NCI-H1694 treated with DMSO at 0.1 percent for 48 hours (cell line): Measurements from ENCODE around the gene TSPEAR.
"Not testable (repeated sequence)": the region's sequence is repeated elsewhere in the genome, so short reads cannot be mapped to it uniquely, and the experiment has no call there.

Experiments
- DNase-seq: peaks from one replicate; lab custom pipeline; 2025; lab: John Stamatoyannopoulos, UW

Gene TSPEAR

DNA sequence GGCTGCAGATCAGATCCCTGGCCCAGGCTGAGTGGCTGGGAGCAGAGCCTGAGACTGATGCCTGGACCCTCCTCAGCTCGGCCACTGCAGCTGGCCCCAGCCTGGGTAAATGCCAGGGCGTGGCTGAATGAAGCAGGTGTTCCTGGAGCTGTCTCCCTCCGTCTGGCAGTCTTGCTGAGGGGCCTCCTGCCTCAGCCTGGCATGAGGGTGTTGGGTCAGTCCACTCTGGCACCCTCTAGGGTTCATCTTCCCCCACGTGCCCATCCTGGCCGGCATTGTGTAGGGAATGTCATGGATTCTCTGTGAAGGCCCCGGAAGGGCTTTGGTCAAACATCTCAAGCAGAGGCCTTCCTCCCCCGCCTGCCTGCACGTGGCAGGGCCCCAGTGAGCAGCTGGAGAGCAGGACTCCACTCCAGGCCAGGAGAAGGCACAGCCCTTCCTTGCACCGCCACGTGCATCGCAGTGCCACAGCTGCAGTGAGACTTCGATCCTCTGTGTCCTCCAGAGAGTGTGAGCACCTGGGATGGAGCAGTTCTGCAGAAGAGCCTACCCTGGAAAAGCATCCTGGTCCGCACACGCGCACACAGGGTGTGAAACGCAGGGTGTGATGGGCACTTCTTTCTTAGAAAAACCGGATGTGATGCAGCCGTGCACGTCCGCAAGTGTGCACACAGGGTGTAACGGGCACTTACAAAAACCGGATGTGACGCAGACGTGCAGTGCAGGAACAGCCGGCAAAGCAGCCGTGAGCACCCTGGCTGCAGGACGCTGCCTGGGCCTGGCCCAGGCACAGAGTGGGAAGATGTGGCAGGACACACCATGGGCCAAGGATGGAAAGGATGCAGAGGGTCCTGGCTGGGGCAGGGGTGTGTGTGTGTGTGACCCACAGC lies 142.5 kb downstream of the TSPEAR start:
- no peak for DNase-seq

DNA sequence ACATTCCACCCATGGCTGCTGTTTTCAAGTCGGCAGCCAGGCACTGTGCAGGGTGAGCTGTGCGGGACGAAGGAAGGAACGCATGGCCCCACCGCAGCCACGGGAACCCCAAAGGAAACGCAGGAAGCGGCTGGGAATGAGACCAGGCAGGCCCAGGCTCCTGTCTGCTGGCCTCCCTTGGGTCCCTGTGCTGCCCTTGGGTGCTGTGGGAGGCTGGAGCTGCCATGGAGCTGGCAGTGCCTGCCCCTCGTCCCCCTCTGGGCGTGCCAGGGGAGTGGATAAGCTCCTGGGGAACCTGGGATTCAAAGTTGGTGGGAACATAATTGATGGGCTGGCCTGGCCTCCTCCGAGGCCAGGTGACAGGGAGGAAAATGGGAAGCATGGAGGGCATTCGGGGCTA lies 143.1 kb downstream of the TSPEAR start:
- DNase-seq, result no peak

DNA sequence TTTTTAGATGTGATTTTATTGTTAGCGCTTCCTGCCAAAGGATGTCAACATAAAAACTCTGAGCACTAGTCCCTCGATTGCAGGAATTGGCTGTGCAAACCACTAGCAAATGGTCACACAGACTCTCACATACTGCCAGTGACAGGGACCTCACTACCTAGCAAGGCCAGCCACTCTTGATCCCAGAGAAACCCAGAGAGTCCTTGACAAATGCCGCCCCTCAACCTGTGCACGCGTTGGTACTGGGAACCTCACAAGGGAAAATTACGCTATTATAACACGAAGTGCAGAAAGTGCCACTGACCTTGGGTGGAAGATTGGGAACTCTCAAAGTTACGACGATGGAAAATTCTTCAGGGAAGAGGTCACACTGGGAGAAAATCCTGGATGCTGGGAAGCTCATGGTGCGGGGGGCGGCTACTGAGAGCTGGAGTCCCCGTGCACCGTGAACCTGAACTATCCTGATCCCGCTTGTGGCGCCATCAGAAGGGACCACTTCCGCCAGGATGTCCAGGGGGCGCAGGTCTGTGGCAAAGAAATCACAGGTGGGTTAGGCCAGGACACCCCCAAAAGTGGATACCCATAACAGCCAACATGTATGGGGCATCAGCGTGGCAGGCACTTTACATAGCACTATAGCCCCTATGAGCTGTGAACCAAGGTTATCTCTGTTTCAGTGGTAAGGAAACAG lies 143.7 kb downstream of the TSPEAR start:
- no peak for DNase-seq

DNA sequence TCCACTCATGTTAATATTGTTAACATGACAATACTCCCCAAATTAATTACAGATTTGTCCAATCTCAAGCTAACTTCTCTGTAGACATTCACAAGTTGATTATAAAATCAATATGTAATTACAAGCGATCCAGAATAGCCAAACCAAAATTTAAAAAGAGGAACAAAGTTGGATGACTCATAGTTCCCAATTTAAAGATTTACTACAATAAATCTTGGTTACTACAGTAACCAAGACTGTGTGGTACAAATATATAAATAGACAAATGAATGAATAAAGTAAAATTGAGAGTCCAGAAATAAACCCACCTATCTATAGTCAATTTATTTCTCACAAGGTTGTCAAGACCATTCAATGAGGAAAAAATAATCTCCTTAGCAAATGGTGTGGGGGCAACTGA lies 145.0 kb downstream of the TSPEAR start:
- no peak for DNase-seq

DNA sequence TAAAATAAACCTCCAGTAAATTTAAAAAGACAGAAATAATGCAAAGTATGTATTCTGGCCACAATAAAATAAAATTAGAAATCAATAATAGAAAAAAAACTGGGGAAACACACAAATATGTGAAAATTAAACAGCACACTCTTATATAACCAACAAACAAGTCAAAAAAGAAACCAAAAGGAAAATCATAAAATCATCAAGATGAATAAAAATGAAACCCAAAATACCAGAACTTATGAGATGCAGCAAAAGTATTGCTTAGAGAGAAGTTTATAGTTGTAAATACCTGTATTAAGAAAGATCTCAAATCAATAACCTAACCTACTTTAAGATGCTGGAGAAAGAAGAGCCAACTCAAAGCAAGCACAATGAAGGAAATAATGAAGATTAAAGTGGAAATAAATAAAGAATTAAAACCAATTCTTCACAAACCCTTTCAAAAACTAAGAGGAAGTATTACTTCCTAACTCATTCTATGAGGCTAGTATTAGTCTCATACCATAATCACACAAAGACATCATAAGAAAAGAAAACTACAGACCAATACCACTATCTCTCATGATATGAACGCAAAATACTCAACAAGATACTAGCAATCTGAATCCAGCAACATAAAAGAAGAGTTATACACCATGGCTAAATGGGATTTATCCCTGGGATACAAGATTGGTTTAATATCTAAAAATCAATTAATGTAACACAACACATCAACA lies 146.3 kb downstream of the TSPEAR start:
- DNase-seq, result no peak

DNA sequence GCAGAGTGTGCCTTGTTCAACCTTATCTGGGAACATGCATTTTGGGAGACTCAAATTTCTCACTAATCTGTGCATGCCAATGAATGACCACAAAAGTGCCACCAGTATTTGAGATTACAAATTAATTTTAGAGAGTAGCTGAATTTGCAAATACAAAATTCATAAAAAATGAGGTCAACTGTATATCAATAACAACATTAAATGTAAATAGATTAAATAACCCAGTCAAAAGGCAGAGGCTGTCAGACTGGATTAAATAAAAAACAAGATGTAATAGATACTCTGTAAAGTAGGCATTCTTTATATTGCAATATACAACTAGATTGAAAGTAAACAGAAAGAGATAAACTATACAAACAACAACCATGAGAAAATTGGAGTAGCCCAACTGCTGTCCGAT lies 147.3 kb downstream of the TSPEAR start:
- no peak for DNase-seq

DNA sequence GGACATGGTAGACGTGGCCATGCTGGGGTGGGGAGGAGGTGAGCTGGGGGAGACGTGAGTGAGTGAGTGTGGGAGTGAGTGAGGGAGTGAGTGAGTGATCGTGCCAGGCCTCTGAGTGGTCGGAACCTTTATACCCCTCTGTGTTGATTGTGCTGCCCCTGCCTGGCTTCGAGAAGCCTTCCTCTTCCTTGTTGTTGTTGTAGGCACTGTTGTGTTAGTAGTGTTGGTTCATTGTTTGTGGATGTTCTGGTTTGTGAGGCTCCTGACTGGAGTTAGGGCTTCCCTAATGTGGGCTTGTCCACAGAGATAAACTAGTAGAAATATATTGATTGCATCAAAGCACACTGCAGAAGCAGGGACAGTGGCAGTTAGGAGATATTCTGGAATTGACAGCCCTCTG lies 152.7 kb downstream of the TSPEAR start, which contains the start of gene KRTAP10-3:
Gene KRTAP10-3 (minus strand): TSS at position 101 of the 400 bp plus-strand sequence. CDS start 80 bp downstream, at position 21.
- no peak for DNase-seq

DNA sequence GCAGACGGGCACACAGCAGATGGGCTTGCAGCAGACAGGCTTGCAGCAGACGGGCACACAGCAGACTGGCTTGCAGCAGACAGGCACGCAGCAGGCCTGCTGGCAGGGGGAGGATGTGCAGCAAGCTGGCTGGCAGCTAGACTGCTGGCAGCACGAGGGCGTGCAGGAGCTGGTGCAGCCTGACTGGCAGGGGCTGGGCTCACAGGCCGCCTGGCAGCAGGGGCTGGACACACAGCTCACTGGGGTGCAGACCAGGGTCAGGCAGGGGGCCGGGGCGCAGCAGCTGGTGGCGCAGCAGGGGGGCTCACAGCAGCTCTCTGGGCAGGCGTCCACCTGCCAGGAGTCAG lies 153.1 kb downstream of the TSPEAR start:
- not testable (repeated sequence) for DNase-seq

DNA sequence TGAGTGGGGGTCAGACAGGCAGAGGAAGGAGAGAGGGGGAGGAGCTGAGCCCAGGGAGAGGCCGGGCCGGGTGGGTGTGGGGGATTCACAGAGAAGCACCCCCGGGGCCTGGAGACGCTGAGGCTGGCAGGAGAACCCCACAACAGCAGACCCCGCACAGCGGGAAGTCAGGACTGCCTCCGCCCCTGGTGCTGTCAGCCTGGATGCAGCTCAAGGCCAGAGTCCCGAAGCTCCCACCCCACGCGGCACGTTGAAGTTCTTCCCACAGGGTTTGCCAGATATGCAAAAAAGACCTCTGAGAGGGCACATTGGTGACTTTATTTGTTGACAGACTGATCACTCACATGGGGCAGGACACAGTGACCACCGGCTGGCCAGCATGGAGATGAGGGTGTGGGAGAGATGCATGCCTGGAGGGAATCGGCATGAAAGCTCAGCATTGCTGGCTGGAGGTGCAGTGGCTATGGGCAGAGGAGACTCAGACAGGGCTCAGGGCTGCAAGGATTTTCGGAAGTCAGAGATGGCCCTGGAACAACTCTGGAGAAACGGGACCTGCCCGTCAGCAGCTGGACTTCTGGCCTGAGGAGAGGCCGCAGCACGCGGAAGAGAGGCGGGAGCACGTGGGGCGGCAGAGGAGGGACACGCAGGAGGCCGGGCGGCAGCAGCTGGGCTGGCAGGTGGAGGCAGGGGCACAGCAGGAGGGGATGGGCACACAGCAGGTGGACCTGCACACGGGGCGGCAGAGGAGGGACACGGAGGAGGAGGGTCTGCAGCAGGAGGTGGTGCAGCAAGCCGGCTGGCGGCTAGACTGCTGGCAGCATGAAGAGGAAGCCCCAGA lies 153.7 kb downstream of the TSPEAR start:
- no peak for DNase-seq

DNA sequence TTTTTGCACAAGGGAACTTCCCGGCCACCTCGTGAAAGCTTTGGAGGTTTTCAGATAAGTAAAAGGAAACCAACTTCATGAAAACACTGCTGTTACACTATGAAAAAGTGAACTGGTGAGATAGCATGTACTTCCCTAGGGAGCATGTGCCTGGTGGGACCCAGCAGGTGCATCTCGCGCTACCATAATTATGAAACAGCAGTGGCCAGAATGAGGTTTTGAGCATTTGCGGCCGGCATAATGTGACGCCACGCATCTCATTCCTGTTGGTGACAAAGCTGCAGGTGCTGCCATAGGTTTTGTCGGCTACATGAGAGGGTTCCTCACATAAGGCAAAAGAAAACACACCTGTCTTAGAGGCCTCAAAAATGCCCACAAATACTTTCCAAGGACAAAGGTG lies 154.5 kb downstream of the TSPEAR start:
- no peak for DNase-seq

DNA sequence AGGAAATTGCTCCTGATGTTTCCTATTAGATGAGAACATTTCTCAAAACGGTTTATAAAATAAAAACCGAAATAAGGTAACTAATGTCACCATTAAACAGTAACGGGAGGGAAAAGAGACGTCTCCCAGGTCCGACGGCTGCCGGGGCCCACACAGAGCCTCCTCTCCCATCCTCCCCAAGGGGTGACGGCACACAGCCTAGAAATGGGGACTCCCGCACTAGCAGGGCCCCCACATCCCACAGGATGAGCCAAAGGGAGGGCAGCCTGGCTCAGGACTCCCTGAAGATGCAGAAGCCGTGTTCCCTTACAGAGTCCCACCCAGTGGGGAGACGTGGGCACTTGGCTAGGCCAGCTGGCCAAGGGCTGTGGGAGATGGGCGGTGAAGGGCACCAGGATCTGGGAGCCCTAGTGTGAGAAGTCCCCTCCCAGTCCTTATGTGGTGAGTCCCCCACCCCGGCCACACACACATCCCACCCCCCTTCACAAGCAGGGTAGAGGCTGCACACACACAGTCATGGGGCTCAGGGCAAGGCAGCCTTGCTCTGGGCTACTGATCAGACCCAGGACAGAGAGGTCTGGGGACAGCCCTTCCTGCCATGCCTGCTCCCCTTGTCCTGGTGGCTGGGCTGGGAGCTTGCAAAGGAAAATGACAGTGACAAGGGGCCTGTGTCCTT lies 156.0 kb downstream of the TSPEAR start:
- no peak for DNase-seq

DNA sequence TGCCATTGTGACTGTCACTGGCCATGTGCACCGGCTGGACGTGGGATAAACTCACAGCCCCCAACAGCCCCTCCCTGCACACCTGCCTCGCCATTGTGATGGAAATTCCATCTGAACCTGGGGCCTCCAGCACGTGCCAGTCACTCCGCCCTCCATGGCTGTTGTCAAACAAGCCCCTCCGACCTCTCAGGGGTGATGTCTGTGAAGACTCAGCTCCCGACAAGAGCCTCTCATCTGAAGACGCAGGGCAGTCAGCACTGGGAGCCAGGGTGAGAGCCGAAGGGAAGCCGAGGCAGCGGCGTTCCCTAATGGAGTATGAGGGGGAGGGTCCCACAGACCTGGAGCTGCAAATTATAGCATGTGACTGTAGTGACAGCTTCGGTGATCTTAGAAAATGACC lies 158.7 kb downstream of the TSPEAR start:
- no peak for DNase-seq

DNA sequence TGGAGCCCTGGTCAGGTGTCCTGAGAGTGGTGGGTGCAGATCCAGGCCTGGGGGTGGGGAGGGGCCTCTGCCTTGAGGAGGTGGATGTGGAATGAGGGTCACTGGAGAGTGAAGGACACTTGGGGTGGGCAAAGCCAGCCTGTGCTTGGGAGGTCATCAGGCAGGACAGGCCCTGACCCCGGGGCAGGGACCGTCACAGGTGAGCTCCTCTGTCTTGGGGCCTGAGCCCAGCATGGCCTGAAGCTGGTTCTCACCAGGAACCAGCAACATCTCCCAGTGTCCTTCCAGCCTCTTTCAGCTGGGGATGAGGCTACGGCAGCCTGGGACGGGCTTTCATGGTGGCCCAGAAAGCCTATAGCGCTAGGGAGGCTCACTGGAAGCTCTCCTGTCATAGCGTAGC lies 159.2 kb downstream of the TSPEAR start:
- no peak for DNase-seq

DNA sequence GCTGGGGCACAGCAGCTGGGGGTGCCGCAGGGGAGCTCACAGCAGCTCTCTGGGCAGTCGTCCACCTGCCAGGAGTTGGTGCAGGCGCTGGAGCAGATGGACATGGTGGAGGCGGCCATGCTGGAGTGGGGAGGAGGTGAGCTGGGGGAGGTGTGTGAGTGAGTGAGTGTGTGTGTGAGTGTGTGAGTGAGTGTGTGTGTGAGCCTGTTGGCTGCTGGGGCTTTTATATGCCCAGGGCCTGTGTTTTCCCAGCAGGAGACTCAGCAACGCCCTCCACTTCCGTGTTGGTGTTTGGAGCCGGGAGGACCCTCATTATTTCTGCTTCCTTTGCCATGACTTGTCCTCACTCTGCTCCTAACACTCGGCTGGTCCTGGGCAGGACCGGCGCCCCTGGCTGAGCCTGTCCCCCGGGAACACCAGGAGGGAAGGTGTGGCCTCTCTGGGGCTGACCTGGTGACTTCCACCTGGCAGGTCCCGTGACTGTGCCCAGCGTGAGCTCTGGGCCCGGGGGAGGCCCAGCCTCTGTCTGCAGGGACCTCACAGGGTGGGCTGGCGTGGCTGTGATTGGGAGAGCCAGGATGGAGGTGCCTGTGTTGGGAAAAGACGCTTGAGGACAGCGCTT lies 159.9 kb downstream of the TSPEAR start, which contains the start of gene KRTAP10-2:
Gene KRTAP10-2 (minus strand): TSS at position 166 of the 622 bp plus-strand sequence. CDS start 47 bp downstream, at position 119.
- DNase-seq, result no peak

DNA sequence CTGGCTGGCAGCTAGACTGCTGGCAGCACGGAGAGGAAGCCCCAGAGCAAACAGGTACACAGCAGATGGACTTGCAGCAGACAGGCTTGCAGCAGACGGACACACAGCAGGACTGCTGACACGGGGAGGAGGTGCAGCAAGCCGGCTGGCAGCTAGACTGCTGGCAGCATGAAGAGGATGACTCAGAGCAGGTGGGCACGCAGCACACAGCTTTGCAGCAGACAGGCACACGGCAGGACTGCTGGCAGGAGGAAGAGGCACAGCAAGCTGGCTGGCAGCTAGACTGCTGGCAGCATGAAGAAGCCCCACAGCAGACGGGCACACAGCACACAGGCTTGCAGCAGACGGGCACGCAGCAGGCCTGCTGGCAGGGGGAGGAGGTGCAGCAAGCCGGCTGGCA lies 160.6 kb downstream of the TSPEAR start:
- peak; percentile 33 for DNase-seq

DNA sequence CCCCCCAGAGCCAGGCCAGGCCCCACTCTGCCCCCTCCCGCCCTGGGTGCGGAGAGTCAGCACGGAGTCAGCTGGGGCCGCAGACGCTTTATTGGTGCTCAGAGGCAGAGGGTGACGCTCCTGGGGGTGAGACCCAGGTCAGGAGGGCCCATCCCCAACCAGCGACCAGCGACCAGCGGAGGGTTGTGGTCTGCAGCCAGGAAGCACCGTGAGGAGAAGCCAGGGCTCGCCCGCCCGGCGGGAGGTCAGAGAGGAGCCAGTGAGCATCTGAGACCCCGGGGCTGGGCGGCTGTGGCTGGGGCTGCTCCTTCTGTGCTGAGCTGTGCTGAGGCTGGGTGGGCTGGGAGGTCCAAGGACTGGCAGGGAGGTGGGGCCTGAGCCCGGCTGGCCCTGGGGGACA lies 161.1 kb downstream of the TSPEAR start:
- not testable (repeated sequence) for DNase-seq

DNA sequence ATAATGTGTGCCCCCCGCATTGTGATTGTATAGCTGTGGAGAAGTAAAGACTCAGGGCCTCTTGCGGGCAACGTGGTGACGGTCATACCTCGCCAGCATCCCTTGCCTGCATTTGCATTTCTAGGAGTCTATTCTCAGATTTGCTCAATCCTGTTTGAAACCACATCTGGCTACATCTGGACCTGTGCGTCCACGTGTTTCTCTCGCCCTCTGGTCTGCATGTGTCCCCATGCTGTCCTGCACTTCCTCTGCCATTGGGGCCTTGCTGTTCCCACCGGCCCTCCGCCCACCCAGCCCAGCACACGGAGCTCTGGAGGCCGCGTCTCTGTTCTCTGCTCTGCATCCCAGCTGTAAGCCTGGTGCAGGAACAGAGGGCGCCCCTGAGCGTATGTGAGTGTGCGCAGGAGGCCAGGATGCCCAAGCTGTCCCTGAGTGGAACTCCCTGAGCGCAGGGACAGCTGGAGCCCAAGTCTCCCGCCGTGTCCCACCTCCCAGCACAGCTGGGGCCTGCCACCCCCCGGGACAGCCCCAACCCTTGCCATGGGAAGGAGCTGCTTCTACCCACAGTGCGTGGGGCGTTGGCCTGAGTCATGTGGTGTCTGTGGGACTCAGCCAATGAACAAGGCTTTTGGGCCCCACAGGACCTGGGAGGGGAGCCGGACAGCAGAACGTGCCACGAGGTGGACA lies 161.7 kb downstream of the TSPEAR start:
- no peak for DNase-seq

DNA sequence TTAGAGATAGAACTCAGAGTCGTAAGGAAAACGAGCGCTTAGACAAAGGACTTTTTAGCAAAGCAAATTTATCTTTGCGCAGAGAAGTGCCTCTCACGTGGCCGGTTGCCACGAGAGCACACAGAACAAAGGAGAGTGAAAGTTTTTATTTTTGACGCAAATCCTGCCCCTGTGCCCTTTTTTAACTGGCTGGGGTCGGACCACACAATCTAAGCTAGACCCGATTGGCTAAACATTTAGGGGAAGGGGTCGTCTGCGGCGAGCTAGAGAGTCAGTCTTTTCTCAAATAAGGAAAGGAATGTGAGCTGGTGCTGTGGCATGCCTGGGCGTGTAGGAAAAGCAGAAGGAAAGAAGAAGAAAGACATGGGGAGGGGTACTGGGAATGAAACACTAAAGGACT lies 162.4 kb downstream of the TSPEAR start:
- no peak for DNase-seq

DNA sequence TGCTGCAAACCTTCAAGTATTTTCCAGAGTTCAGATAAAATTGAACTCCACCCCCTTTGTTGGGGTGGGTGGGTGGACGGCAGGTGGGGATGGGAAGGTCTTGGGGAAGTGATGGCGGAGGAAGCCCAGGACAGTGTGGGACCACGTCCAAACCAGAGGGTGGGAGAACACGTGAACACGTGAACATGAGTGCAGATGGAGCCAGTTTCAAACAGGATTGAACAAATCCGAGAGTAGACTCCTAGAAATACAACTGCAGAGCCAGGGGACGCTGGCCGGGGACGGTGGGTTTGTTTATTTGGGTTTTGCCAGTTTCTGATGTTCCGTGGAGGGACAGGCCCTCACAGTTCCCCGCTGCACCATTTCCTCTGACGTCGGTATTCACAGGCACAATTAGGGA lies 163.0 kb downstream of the TSPEAR start:
- DNase-seq, result peak; percentile 88
